Mesenchymal stem cell (in vitro differentiated cells and primary cell): ENCODE results near the gene SUGP1.

Source experiments
- DNase-seq: peaks from one replicate; pipeline ENCODE4 v3.0.0-alpha.2; 2013
- H2AFZ ChIP-seq: one replicate; pipeline ENCODE4 v1.6.1; 2013; ENCODE audit warnings: low read depth, mild to moderate bottlenecking, control low read depth, inconsistent platforms, low read length, moderate library complexity
- H2AK5ac ChIP-seq: 2 replicates; pipeline ENCODE4 v1.6.1; 2013; ENCODE audit warnings: low read length, moderate library complexity, mild to moderate bottlenecking, inconsistent platforms; ENCODE audit not compliant: severe bottlenecking
- H2BK120ac ChIP-seq: one replicate; pipeline ENCODE4 v1.6.1; 2013; ENCODE audit warnings: low read depth, mild to moderate bottlenecking, inconsistent platforms, low read length, moderate library complexity
- H2BK12ac ChIP-seq, 2 experiments: one replicate each; pipeline ENCODE4 v1.6.1; 2013; ENCODE audit warnings: inconsistent platforms in 2 of 2, low read length in 2 of 2, mild to moderate bottlenecking in 2 of 2, moderate library complexity in 2 of 2, control low read depth in 1 of 2
- H2BK15ac ChIP-seq: one replicate; pipeline ENCODE4 v1.6.1; 2013; ENCODE audit warnings: mild to moderate bottlenecking, low read depth, inconsistent platforms; ENCODE audit not compliant: poor library complexity, severe bottlenecking
- H2BK5ac ChIP-seq: 2 replicates; pipeline ENCODE4 v1.6.1; 2013; ENCODE audit warnings: low read depth, mild to moderate bottlenecking, low read length, control low read depth, inconsistent platforms; ENCODE audit not compliant: poor library complexity, severe bottlenecking
- H3K14ac ChIP-seq, 2 experiments: one replicate each; pipeline ENCODE4 v1.6.1; 2013; ENCODE audit warnings: inconsistent platforms in 2 of 2, low read length in 2 of 2, control low read depth in 1 of 2, mild to moderate bottlenecking in 1 of 2, moderate library complexity in 1 of 2
- H3K18ac ChIP-seq, 2 experiments: one replicate each; pipeline ENCODE4 v1.6.1; 2013; ENCODE audit warnings: inconsistent platforms in 2 of 2, low read length in 2 of 2, control low read depth in 1 of 2, low read depth in 1 of 2, mild to moderate bottlenecking in 1 of 2
- H3K23ac ChIP-seq, 2 experiments: one replicate each; pipeline ENCODE4 v1.6.1; 2013; ENCODE audit warnings: inconsistent platforms in 2 of 2, low read length in 2 of 2, mild to moderate bottlenecking in 2 of 2, moderate library complexity in 2 of 2, control low read depth in 1 of 2
- H3K27ac ChIP-seq: 2 replicates; pipeline ENCODE4 v1.5.1; 2013; ENCODE audit warnings: mild to moderate bottlenecking, moderate library complexity, low read length, control low read depth, inconsistent platforms; ENCODE audit not compliant: poor library complexity, severe bottlenecking
- H3K27me3 ChIP-seq, 2 experiments: 2 replicates each; pipeline versions ENCODE4 v1.6.1 to v1.7.0; 2013; ENCODE audit warnings: low read length in 2 of 2, mild to moderate bottlenecking in 2 of 2, moderate library complexity in 2 of 2, control low read depth in 1 of 2, inconsistent platforms in 1 of 2; ENCODE audit not compliant: control insufficient read depth in 1 of 2, insufficient read depth in 1 of 2
- H3K36me3 ChIP-seq, 2 experiments: 2 replicates each; pipeline versions ENCODE4 v1.6.1 to v1.7.0; 2013; ENCODE audit warnings: low read length in 2 of 2, control low read depth in 1 of 2, inconsistent platforms in 1 of 2, low read depth in 1 of 2, mild to moderate bottlenecking in 1 of 2; ENCODE audit not compliant: insufficient read depth in 2 of 2, control insufficient read depth in 1 of 2
- H3K4ac ChIP-seq, 2 experiments: one replicate each; pipeline ENCODE4 v1.6.1; 2013; ENCODE audit warnings: inconsistent platforms in 2 of 2, low read length in 2 of 2, mild to moderate bottlenecking in 2 of 2, moderate library complexity in 2 of 2, control low read depth in 1 of 2, low read depth in 1 of 2
- H3K4me1 ChIP-seq: 2 replicates; pipeline ENCODE4 v1.6.1; 2013; ENCODE audit warnings: low read depth, low read length, control low read depth; ENCODE audit not compliant: control insufficient read depth, insufficient read depth
- H3K4me2 ChIP-seq: 2 replicates; pipeline ENCODE4 v1.6.1; 2013; ENCODE audit warnings: low read length, mild to moderate bottlenecking, inconsistent platforms; ENCODE audit not compliant: poor library complexity, severe bottlenecking
- H3K4me3 ChIP-seq, 2 experiments: 2 replicates each; pipeline versions ENCODE4 v1.5.1 to v1.7.0; 2013; ENCODE audit warnings: low read length in 2 of 2, mild to moderate bottlenecking in 2 of 2, control low read depth in 1 of 2, low read depth in 1 of 2; ENCODE audit not compliant: insufficient read depth in 1 of 2
- H3K79me1 ChIP-seq: replicated peaks from 2 replicates; pipeline ENCODE4 v1.6.1; 2013; ENCODE audit warnings: mild to moderate bottlenecking, control low read depth, low read length, inconsistent platforms; ENCODE audit not compliant: poor library complexity, severe bottlenecking
- H3K9ac ChIP-seq: 2 replicates; pipeline ENCODE4 v1.7.0; 2013; ENCODE audit warnings: mild to moderate bottlenecking, low read length, moderate library complexity
- H3K9me3 ChIP-seq: 2 replicates; pipeline ENCODE4 v1.7.0; 2013; ENCODE audit warnings: mild to moderate bottlenecking, low read length; ENCODE audit not compliant: control insufficient read depth
- H4K8ac ChIP-seq: one replicate; pipeline ENCODE4 v1.6.1; 2013; ENCODE audit warnings: inconsistent platforms, mild to moderate bottlenecking, low read length, moderate library complexity
- H4K91ac ChIP-seq: one replicate; pipeline ENCODE4 v1.6.1; 2013; ENCODE audit warnings: mild to moderate bottlenecking, low read length, inconsistent platforms
- WGBS: methylation state at CpG from one replicate; pipeline ENCODE4 v1.1.7; 2013; ENCODE audit warnings: mixed read lengths; 5-methylcytosine and 5-hydroxymethylcytosine counted together

The SUGP1 gene

DNA sequence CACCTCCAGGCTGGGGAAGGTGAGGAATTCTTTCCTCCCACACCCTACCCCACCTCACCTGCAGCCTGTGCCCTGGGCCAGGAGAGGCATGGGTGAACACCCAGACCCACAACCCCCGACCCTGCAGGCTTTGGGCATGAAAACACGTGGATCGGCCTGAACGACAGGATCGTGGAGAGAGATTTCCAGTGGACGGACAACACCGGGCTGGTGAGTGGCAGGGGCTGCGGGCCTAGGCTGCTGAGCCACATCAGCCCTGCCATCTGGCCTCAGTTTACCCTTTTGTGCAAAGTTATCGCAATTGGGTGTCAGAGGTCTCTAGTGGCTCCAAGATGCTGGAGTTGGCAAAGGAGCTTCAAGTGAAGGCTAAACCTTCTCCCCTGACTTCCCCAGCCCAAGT is 79.8 kb downstream of the SUGP1 start:
- H3K27ac ChIP-seq = no peak overlapping the region
- no peak overlapping the region for H3K23ac ChIP-seq
- H3K14ac ChIP-seq = no peak overlapping the region
- no peak overlapping the region for H3K4me2 ChIP-seq
- no peaks in the 10 kb centered on the region for H3K9me3 ChIP-seq
- H3K4me3 ChIP-seq = no peak overlapping the region
- H3K9ac ChIP-seq = no peak overlapping the region
- no peaks in the 10 kb centered on the region for H3K36me3 ChIP-seq
- no peak overlapping the region for H3K4ac ChIP-seq
- H2BK15ac ChIP-seq = no peak overlapping the region
- whole genome bisulfite sequencing = 84% methylated on average over 9 of the region's 9 CpGs
- no peak for DNase-seq
- no peak overlapping the region for H3K18ac ChIP-seq
- H2AK5ac ChIP-seq = no peak overlapping the region
- H4K8ac ChIP-seq = no peak overlapping the region
- peaks cover 9 to 15% of the 10 kb centered on the region in 2 experiments for H3K27me3 ChIP-seq
- H2AFZ ChIP-seq = no peak overlapping the region
- H3K79me1 ChIP-seq = no peaks in the 10 kb centered on the region
- no peaks in the 10 kb centered on the region for H3K4me1 ChIP-seq
- no peak overlapping the region for H2BK120ac ChIP-seq
- H4K91ac ChIP-seq = no peak overlapping the region
- no peak overlapping the region for H2BK5ac ChIP-seq
- H2BK12ac ChIP-seq = no peak overlapping the region

DNA sequence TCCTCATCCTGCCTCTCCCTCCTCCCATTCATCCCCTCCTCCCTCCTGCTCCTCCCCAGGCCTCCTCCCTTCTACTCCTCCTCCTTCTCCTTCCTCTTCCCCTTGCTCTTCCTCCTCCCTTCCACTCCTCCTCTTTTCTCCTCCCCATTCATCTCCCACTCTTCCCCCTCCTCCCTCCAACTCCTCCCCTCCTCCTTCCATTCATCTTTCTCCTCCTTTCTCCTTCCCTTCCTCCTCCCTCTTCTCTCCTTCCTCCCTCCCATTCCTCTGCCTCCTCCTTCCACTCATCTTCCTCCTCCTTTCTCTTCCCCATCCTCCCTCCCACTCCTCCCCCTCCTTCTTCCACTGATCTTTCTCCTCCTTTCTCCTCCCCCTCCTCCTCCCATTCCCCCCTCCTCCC is 80.6 kb downstream of the SUGP1 start:
- H3K9me3 ChIP-seq = peaks cover under 1% of the 10 kb centered on the region
- H2AFZ ChIP-seq = no peak overlapping the region
- H2BK5ac ChIP-seq = no peak overlapping the region
- peaks cover 9% of the 10 kb centered on the region in 2 experiments for H3K27me3 ChIP-seq
- H2AK5ac ChIP-seq = no peak overlapping the region
- no peaks in the 10 kb centered on the region for H3K36me3 ChIP-seq
- no peaks in the 10 kb centered on the region for H3K4me1 ChIP-seq
- H3K4me3 ChIP-seq = no peak overlapping the region
- no peak overlapping the region for H3K18ac ChIP-seq
- H3K23ac ChIP-seq = no peak overlapping the region
- H2BK12ac ChIP-seq = no peak overlapping the region
- no peak overlapping the region for H3K9ac ChIP-seq
- H2BK120ac ChIP-seq = no peak overlapping the region
- H3K79me1 ChIP-seq = no peaks in the 10 kb centered on the region
- no peak overlapping the region for H4K91ac ChIP-seq
- H2BK15ac ChIP-seq = no peak overlapping the region
- H3K4me2 ChIP-seq = no peak overlapping the region
- H3K4ac ChIP-seq = no peak overlapping the region
- DNase-seq = no peak
- H3K27ac ChIP-seq = no peak overlapping the region
- no peak overlapping the region for H4K8ac ChIP-seq
- no peak overlapping the region for H3K14ac ChIP-seq

DNA sequence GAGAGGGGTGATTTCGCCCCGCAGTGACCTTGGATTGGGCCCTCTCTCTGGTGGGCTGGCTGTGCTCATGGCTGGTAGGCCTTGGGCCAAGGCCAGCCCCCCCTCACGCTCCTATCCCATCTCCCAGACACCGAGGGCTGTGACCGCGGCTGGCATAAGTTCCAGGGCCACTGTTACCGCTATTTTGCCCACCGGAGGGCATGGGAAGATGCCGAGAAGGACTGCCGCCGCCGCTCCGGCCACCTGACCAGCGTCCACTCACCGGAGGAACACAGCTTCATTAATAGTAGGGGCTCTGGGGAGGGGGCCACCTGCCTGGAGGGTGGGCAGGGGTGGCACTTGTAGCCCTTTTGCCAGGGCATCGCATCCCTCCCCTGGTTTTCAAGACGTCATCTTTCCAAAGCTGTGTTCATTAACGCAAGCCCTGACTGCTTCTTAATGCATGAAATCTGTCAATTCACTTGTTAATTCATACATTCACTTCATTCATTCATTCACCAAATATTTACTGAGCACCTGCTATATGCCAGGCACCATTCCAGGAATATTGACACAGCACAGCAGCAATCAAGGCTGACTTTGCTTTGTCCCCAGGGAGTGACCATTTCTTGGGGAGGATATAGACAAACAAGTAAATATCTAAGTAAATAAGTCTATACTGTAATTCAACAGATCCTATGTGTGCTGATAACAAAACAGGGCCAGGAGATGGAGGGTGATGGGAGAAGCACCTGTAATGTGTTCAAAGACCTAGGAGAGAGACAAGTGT is 82.0 kb downstream of the SUGP1 start:
- Histone ChIP-seq H4K8ac (no peak overlapping the region), H3K4ac (no peak overlapping the region), H3K27ac (no peak overlapping the region), H3K79me1 (no peaks in the 10 kb centered on the region), H3K9me3 (peaks cover 14% of the 10 kb centered on the region), H2AFZ (no peak overlapping the region), H3K18ac (no peak overlapping the region), H2BK15ac (no peak overlapping the region), H2BK5ac (no peak overlapping the region), H2AK5ac (no peak overlapping the region), H3K4me1 (no peaks in the 10 kb centered on the region), H2BK120ac (no peak overlapping the region), H3K27me3 (peaks cover 9% of the 10 kb centered on the region in 2 experiments), H3K4me2 (no peak overlapping the region), H2BK12ac (no peak overlapping the region), H4K91ac (no peak overlapping the region), H3K23ac (no peak overlapping the region), H3K4me3 (no peak overlapping the region), H3K36me3 (no peaks in the 10 kb centered on the region), H3K9ac (no peak overlapping the region), H3K14ac (no peak overlapping the region)
- WGBS = 81% methylated on average over 18 of the region's 18 CpGs
- no peak for DNase-seq

DNA sequence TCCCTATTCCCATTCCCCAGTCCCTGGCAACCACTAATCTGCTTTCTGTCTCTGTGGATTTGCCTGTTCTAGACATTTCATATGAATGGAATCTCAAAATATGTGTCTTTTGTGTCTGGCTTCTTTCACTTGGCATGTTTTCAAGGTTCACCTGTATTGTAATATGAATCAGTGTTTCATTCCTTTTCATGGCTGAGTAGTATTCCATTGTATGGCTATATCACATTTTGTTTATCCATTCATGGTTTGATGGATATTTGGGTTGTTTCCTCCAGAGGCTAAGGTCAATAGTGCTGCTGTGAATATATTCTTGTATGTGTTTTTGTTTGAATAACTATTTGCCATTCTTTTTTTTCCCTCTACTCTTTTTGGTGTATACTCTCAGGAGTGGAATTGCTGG is 84.1 kb downstream of the SUGP1 start:
- Histone ChIP-seq H3K14ac (no peak overlapping the region), H2BK15ac (no peak overlapping the region), H3K27ac (no peak overlapping the region), H3K23ac (no peak overlapping the region), H3K18ac (no peak overlapping the region), H3K4me1 (no peaks in the 10 kb centered on the region), H3K79me1 (no peaks in the 10 kb centered on the region), H2BK12ac (no peak overlapping the region), H3K36me3 (no peaks in the 10 kb centered on the region), H2AK5ac (no peak overlapping the region), H2AFZ (no peak overlapping the region), H3K4me2 (no peak overlapping the region), H3K4ac (no peak overlapping the region), H2BK120ac (no peak overlapping the region), H3K9ac (no peak overlapping the region), H3K4me3 (no peak overlapping the region), H3K27me3 (peaks cover 9 to 16% of the 10 kb centered on the region in 2 experiments), H2BK5ac (no peak overlapping the region), H3K9me3 (peaks cover 16% of the 10 kb centered on the region), H4K91ac (no peak overlapping the region), H4K8ac (no peak overlapping the region)
- no peak for DNase-seq
